ENCODE results near the gene GPATCH2.

DNA sequence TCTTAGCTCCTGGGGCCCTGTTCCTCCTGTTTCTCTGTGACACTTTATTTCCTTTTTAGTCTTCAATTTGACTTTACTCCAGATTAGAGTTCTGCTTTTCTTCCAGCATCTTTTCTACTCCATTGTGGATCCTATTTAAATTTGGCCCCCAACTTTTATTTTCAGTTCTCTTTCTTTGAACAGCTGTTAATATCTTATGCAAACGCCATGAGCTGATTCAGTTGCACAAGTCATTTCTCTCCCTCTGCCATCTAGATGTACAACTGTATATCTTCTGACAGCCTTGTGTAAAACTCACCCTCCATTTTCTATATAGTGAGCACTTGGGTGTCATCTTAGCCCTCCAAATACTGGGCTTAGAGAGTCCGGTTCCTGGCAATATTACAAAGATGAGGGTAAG lies 42.5 kb upstream of the GPATCH2 start:
- TF ChIP-seq, protein P1, sequence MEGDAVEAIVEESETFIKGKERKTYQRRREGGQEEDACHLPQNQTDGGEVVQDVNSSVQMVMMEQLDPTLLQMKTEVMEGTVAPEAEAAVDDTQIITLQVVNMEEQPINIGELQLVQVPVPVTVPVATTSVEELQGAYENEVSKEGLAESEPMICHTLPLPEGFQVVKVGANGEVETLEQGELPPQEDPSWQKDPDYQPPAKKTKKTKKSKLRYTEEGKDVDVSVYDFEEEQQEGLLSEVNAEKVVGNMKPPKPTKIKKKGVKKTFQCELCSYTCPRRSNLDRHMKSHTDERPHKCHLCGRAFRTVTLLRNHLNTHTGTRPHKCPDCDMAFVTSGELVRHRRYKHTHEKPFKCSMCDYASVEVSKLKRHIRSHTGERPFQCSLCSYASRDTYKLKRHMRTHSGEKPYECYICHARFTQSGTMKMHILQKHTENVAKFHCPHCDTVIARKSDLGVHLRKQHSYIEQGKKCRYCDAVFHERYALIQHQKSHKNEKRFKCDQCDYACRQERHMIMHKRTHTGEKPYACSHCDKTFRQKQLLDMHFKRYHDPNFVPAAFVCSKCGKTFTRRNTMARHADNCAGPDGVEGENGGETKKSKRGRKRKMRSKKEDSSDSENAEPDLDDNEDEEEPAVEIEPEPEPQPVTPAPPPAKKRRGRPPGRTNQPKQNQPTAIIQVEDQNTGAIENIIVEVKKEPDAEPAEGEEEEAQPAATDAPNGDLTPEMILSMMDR (IDR thresholded peaks at IDR 0.05) = no peak
- TF ChIP-seq POLR2AphosphoS5 (IDR thresholded peaks at IDR 0.05) (no peak), POLR2A (IDR thresholded peaks at IDR 0.05) (no peak)
